ENCODE results near the gene TCP11L2. TPM values are rescaled to one million over a fixed set of nuclear protein-coding genes. Genes with fewer than 3 reads are reported as not detected.
A peak's percentile ranks its signal among the peaks of the same experiment; 100 is the strongest.

TCP11L2 gene
- total RNA-seq, 1 donor from 2014 or later, result 21.7 TPM

DNA sequence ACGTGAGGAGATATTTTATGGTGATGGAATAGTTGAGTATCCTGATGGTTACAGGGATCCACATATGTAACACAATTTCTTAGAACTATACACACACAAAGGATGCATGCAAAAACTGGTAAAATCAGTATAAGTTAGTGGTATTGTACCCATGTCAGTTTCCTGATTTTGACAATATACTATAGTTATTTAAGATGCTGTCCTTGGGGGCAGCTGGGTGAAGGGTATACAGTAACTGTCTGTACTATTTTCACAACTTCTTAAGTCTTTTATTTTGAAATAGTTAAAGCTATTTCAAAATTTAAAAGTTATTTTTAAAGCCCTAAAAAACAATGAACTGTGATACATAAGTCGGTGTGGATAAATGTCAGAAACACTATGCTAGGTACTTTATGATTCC lies 30.5 kb downstream of the TCP11L2 start:
- Mint-ChIP-seq H3K4me3 (no peak overlapping the region), H3K36me3 (peaks cover 27% of the 10 kb centered on the region), H3K9me3 (peaks cover 4% of the 10 kb centered on the region), H3K27me3 (ENCODE audit: low read depth) (no peaks in the 10 kb centered on the region), H3K27ac (no peak overlapping the region), H3K4me1 (peaks cover 2% of the 10 kb centered on the region)
- DNase-seq (ENCODE audit: low spot score in 2 of 2, unreplicated experiment in 2 of 2), result no peak
- TF ChIP-seq CTCF (IDR thresholded peaks at IDR 0.05; ENCODE audit: unreplicated experiment), result no peak

DNA sequence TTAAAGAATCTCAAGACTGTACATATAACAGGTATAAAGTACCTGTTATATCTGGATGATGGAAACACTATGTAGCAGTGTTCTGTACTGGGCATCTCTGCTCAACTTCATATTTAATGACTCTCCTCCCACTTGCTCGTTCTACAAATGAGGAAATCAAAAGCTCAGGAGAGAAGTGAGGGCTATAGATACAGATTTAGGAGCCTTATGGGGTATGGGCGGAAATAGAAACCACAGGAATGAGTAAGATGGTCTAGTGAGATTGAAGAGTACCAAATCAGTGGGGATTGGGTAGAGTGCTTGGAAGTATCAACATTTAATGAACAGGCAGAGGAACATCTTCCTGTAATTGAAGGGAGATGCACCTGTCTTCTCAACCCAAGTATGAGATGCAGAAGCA lies 31.2 kb downstream of the TCP11L2 start:
- Mint-ChIP-seq H3K9me3 (peaks cover 4% of the 10 kb centered on the region), H3K4me3 (no peak overlapping the region), H3K27me3 (ENCODE audit: low read depth) (no peaks in the 10 kb centered on the region), H3K27ac (no peak overlapping the region), H3K36me3 (peaks cover 27% of the 10 kb centered on the region), H3K4me1 (peaks cover 2% of the 10 kb centered on the region)
- no peak for TF ChIP-seq CTCF (IDR thresholded peaks at IDR 0.05; ENCODE audit: unreplicated experiment)
- no peak for DNase-seq (ENCODE audit: low spot score in 2 of 2, unreplicated experiment in 2 of 2)

DNA sequence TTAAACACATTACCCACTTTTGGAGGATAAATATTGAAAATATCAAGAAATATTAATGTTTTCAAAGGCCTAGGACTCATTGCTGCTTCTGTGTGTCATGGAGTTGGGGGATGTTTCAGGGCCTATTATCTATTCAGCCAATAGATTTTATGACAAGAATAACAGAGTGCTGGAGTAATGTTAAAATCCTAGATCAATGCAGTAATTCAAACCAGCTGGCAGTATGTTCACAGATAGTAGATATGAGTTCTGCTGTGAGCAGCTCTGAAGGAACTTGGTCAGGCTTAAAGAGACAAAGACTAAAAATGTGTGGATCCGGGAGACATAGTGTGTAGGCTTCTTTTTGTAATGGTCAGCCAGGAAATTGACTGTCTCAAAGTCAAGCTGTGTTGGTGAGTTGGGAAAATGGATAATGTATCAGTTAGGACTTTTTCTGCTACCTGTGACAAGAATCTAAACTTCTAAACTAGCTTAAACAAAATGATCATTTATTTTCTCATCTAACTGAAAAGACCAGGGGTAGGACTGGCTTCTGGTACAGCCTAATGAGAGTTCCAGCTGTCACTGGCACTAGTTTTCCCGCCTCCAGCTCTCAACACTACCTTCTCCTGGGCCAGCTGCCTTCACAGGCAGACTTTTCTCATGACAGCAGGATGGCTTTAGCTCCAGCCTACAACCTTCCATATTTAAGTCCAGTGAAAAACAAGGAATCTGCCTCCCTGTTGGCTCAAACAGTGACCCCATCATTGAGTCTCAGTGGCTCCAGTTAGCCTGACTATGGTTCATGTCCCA lies 38.7 kb downstream of the TCP11L2 start:
- H3K27me3 Mint-ChIP-seq (ENCODE audit: low read depth), result no peaks in the 10 kb centered on the region
- peak overlapping the region; percentile 11 for H3K27ac Mint-ChIP-seq
- H3K4me1 Mint-ChIP-seq, result peaks cover 32% of the 10 kb centered on the region
- peaks cover 11% of the 10 kb centered on the region for H3K36me3 Mint-ChIP-seq
- H3K9me3 Mint-ChIP-seq, result no peaks in the 10 kb centered on the region
- H3K4me3 Mint-ChIP-seq, result no peak overlapping the region
- TF ChIP-seq CTCF (IDR thresholded peaks at IDR 0.05; ENCODE audit: unreplicated experiment), result no peak
- DNase-seq (ENCODE audit: low spot score in 2 of 2, unreplicated experiment in 2 of 2), result no peak

- DNase-seq (ENCODE audit: low spot score in 2 of 2, unreplicated experiment in 2 of 2), result no peak
- peaks cover 8% of the 10 kb centered on the region for H3K36me3 Mint-ChIP-seq
- peak overlapping the region; percentile 30 for H3K27ac Mint-ChIP-seq
- no peak for TF ChIP-seq CTCF (IDR thresholded peaks at IDR 0.05; ENCODE audit: unreplicated experiment)
- no peak overlapping the region for H3K4me3 Mint-ChIP-seq
- no peaks in the 10 kb centered on the region for H3K27me3 Mint-ChIP-seq (ENCODE audit: low read depth)
- H3K9me3 Mint-ChIP-seq, result no peaks in the 10 kb centered on the region
- peaks cover 32% of the 10 kb centered on the region for H3K4me1 Mint-ChIP-seq
These were observed 40.1 kb downstream of the TCP11L2 start for GRCh38 chr12:106342397-106343213.

- Mint-ChIP-seq H3K9me3 (no peaks in the 10 kb centered on the region), H3K27ac (no peak overlapping the region), H3K27me3 (ENCODE audit: low read depth) (no peaks in the 10 kb centered on the region), H3K4me3 (no peak overlapping the region), H3K36me3 (peaks cover 4% of the 10 kb centered on the region), H3K4me1 (peaks cover 32% of the 10 kb centered on the region)
- DNase-seq (ENCODE audit: low spot score in 2 of 2, unreplicated experiment in 2 of 2), result no peak
- no peak for TF ChIP-seq CTCF (IDR thresholded peaks at IDR 0.05; ENCODE audit: unreplicated experiment)
These were observed 40.6 kb downstream of the TCP11L2 start for GRCh38 chr12:106343214-106343528.

Measured in mesothelial cell of epicardium (in vitro differentiated cells).